T-helper 17 cell (primary cell): ENCODE measurements around the gene TAOK3. TPM values are rescaled to one million over a fixed set of nuclear protein-coding genes. Genes with fewer than 3 reads are reported as not detected.
A peak's percentile ranks its signal among the peaks of the same experiment; 100 is the strongest.

Source experiments
- ATAC-seq: fragments of 150-1000 bp; cut with Tn5 transposase; 2 replicates; pipeline ENCODE4 v1.10.0; 2021; ENCODE audit warnings: mild to moderate bottlenecking, moderate library complexity
- DNase-seq, 3 donors: peaks; one replicate each; pipeline versions ENCODE4 v3.0.0 to v3.0.0-alpha.2; 2020 to 2021
- H3K9me3 ChIP-seq: one replicate; pipeline ENCODE4 v1.7.0; 2013; ENCODE audit warnings: low read length, mild to moderate bottlenecking; ENCODE audit not compliant: control insufficient read depth, poor library complexity, severe bottlenecking
- H3K27ac Mint-ChIP-seq: one replicate; pipeline ENCODE4 v1.8.0; 2022; ENCODE audit warnings: mild to moderate bottlenecking, moderate library complexity, mixed read lengths
- H3K27me3 Mint-ChIP-seq: one replicate; pipeline ENCODE4 v1.8.0; 2022; ENCODE audit warnings: mixed read lengths
- H3K36me3 Mint-ChIP-seq: one replicate; pipeline ENCODE4 v1.8.0; 2022; ENCODE audit warnings: low read depth, mixed read lengths
- H3K4me1 Mint-ChIP-seq: one replicate; pipeline ENCODE4 v1.8.0; 2022; ENCODE audit warnings: mild to moderate bottlenecking, mixed read lengths
- H3K4me3 Mint-ChIP-seq: one replicate; pipeline ENCODE4 v1.8.0; 2022; ENCODE audit warnings: mild to moderate bottlenecking, moderate library complexity, mixed read lengths
- total RNA-seq, 4 donors: library from RNA in 2 of 4; stranded (reverse) in 2 of 4; gene quantifications; one replicate each; pipeline ENCODE4 v1.2.3 and lab custom pipeline; 2022 to 2026

TAOK3 gene
- total RNA-seq, 2 donors from 2014 or later: 77.8 to 82.2 TPM

DNA sequence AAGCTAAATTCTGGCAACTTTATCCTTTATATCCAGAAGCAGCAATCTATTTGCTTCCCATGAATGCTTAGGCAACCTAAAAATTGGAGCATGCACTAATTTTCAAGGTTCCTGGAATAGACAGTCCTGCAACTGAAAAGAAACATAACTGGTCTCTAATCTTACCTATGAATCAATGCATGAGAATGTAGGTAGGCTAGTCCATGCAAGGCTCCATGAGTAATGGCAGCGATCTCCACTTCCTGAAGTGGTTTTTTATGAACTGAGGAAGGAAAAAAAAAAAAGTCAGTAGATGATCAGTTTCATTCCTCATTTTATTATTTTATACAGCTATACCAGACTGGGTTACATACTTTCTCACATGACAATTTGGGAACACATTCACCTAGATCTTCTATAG, 134.8 kb downstream of the TAOK3 start:
- H3K27me3 Mint-ChIP-seq: no peaks in the 10 kb centered on the region
- H3K4me3 Mint-ChIP-seq: no peak overlapping the region
- no peaks in the 10 kb centered on the region for H3K4me1 Mint-ChIP-seq
- peak overlapping the region; percentile 79 for H3K27ac Mint-ChIP-seq
- peaks cover 10% of the 10 kb centered on the region for H3K36me3 Mint-ChIP-seq
- ATAC-seq (no peak), DNase-seq (no peak)
- no peaks in the 10 kb centered on the region for H3K9me3 ChIP-seq

DNA sequence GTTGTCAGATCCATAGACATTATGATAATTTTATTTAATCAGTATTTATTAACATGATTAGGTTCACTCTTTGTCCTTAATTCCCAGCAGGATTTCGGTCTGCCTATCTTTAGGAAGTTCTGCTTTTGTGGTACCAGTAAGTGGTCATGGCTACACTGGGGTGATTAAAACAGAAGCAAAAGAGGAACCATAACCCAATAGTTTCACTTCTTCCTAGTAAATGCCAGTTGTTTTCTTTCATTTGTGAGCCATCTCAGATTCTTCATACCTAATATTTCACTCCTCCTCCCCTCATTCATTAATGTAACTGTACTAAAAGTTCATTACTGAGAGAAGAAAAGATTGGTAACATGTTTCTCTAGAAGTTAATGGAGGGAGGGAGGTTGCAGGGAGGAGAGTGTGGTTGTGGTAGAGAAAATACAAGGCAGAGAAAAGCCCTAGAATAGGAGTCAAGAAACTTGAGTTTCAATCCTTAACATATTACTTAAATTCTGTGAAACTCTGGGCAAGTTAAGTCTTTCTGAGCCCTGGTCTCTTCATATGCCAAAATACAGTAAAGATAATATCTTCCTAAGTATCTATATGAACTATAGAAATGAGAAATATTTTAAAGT, 135.5 kb downstream of the TAOK3 start:
- Mint-ChIP-seq H3K27me3 (no peaks in the 10 kb centered on the region), H3K4me1 (no peaks in the 10 kb centered on the region), H3K36me3 (peaks cover 10% of the 10 kb centered on the region), H3K4me3 (no peak overlapping the region), H3K27ac (no peak overlapping the region)
- ATAC-seq (no peak), DNase-seq (no peak)
- no peaks in the 10 kb centered on the region for H3K9me3 ChIP-seq

DNA sequence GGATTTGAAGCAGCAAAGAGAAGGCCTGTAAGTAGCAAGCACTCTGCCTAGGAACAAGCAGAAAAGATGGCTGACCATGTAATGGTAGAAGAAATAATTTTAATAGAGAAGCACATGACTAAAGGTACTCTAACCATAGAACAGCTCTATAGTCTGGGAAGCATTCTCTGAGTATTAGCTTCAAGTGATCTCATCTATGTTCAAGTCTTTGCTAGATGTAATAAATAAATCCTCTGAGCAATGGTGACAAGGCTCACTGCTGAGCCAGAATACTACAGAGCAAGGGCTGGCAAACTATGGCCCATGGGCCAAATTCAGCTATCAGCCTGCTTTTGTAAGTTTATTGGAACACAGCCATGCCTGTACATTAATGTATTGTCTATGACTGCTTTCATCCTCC, 152.0 kb downstream of the TAOK3 start:
- peaks cover 4% of the 10 kb centered on the region for H3K36me3 Mint-ChIP-seq
- ATAC-seq (no peak), DNase-seq (no peak)
- H3K27me3 Mint-ChIP-seq: no peaks in the 10 kb centered on the region
- peak overlapping the region; percentile 43 for H3K27ac Mint-ChIP-seq
- no peaks in the 10 kb centered on the region for H3K9me3 ChIP-seq
- no peaks in the 10 kb centered on the region for H3K4me1 Mint-ChIP-seq
- no peak overlapping the region for H3K4me3 Mint-ChIP-seq

DNA sequence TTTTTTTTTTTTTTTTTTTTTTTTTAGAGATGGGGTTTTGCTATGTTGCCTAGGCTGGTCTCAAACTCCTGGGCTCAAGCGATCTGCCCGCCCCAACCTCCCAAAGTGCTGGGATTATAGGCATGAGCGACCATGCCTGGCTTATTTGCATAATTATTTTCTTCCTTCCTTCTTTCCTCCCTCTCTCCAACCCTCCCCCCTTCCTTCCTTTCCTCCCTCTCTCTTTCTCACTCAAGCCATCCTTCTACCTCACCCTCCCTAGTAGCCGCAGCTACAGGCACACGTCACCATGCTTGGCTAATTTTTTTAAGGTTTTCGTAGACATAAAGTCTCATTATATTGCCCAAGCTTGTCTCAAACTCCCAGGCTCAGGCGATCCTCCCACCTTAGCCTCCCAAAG, 152.9 kb downstream of the TAOK3 start:
- Mint-ChIP-seq H3K27me3 (no peaks in the 10 kb centered on the region), H3K4me1 (no peaks in the 10 kb centered on the region), H3K27ac (no peak overlapping the region), H3K36me3 (peaks cover 4% of the 10 kb centered on the region), H3K4me3 (peak overlapping the region; percentile 76)
- H3K9me3 ChIP-seq: no peaks in the 10 kb centered on the region
- DNase-seq (no peak), ATAC-seq (no peak)

DNA sequence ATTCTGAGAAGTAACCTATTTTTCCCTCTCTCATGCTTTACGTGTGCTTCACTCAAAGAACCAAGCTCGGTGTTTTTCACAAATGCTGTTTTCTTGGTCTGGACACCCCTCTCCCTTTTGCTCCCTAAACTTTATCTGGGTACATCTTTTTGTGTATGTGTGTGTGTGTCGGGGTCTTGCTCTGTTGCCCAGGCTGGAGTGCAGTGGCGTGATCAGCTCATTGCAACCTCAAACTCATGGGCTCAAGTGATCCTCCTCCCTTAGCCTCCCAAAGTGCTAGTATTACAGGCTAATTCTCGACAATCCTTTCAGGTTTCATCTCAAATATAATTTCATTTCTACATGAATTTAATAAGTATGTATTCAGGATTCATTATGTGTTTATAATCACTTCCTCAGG, 153.6 kb downstream of the TAOK3 start:
- Mint-ChIP-seq H3K27me3 (no peaks in the 10 kb centered on the region), H3K4me3 (no peak overlapping the region), H3K4me1 (no peaks in the 10 kb centered on the region), H3K27ac (no peak overlapping the region), H3K36me3 (peaks cover 4% of the 10 kb centered on the region)
- no peak for DNase-seq
- ATAC-seq: no peak
- no peaks in the 10 kb centered on the region for H3K9me3 ChIP-seq

DNA sequence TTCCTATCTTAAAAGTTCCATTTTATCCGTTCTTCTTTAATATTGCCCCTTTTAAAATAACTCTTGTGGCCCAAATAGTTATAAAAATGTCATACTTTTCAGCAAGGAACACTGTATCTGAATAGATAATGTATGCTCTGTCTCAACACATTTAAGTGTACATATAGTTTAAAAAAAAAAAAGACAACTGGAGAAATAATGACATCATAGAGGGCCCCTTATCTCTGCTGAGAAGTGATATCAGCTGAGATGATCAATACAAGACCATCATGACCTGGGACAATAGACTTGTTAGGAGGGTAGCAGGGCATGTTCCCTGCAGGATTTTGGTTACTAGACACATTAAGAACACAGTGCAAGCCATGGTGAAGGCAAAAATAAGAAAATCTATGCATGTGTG, 159.3 kb downstream of the TAOK3 start:
- Mint-ChIP-seq H3K4me3 (no peak overlapping the region), H3K4me1 (no peaks in the 10 kb centered on the region), H3K36me3 (peaks cover 7% of the 10 kb centered on the region), H3K27ac (no peak overlapping the region), H3K27me3 (no peaks in the 10 kb centered on the region)
- no peaks in the 10 kb centered on the region for H3K9me3 ChIP-seq
- DNase-seq: no peak
- ATAC-seq: no peak

DNA sequence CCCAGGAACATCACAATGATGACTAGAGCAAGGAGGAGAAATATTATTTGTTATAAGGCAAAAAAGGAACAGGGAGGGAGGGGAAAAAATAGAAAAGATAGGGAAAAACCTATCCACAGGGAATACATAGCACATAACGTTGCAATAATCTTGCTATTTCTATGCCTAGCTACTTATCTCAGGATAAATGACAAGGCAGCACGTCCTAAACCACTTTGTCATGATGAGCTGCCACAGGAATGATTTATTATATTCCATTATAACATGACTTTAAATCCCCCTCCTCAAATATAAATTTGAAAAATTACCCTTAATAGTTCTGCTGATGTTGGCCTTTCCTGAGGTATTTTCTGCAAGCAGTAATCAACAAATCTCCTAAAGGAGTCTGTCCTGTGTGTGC, 160.1 kb downstream of the TAOK3 start:
- no peak overlapping the region for H3K27ac Mint-ChIP-seq
- no peaks in the 10 kb centered on the region for H3K4me1 Mint-ChIP-seq
- H3K27me3 Mint-ChIP-seq: no peaks in the 10 kb centered on the region
- no peak for DNase-seq
- peaks cover 7% of the 10 kb centered on the region for H3K36me3 Mint-ChIP-seq
- no peaks in the 10 kb centered on the region for H3K9me3 ChIP-seq
- no peak for ATAC-seq
- H3K4me3 Mint-ChIP-seq: no peak overlapping the region

DNA sequence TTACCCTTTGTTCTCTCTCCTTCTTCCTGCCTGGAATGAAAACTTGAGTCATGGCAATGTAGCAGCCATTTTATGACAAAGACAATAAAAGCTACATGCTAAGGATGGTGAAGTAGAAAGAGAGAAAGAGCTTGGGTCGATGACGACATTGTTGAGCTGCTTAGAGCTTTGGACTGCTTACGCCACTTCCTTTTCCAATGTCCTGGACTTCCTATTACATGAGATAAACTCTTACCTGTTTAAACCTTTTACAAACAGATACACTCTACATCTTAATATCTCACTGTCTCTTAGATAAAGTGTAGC, 166.6 kb downstream of the TAOK3 start:
- no peak for ATAC-seq
- H3K36me3 Mint-ChIP-seq: no peaks in the 10 kb centered on the region
- H3K27ac Mint-ChIP-seq: peak overlapping the region; percentile 69

DNA sequence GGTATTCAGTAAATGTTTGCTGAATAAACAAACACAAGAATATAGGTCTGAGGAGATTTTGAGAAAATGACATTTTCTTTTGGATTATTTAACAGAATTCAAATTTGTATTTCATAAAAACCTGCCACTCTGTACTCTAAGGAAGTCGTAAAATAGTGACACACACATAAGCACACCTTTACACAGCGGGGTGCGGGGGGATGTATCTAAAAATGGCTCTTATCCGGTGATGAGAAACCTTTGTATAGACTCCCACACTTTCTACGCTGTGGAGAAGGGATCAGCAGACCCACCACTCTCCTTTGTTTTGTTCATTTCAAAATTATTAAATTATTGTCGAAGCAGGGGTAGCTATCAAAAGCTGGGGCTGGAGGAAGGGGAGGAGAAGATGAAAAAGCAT, 178.7 kb downstream of the TAOK3 start:
- no peaks in the 10 kb centered on the region for H3K9me3 ChIP-seq
- H3K27me3 Mint-ChIP-seq: no peaks in the 10 kb centered on the region
- H3K4me1 Mint-ChIP-seq: no peaks in the 10 kb centered on the region
- DNase-seq (no peak), ATAC-seq (no peak)
- no peak overlapping the region for H3K27ac Mint-ChIP-seq
- no peak overlapping the region for H3K4me3 Mint-ChIP-seq
- peaks cover 4% of the 10 kb centered on the region for H3K36me3 Mint-ChIP-seq

More for the DNA sequence above, 166.6 kb downstream of the TAOK3 start:
- DNase-seq: no peak
- Mint-ChIP-seq H3K27me3 (no peaks in the 10 kb centered on the region), H3K4me3 (no peak overlapping the region), H3K4me1 (peaks cover 3% of the 10 kb centered on the region)
- no peaks in the 10 kb centered on the region for H3K9me3 ChIP-seq

DNA sequence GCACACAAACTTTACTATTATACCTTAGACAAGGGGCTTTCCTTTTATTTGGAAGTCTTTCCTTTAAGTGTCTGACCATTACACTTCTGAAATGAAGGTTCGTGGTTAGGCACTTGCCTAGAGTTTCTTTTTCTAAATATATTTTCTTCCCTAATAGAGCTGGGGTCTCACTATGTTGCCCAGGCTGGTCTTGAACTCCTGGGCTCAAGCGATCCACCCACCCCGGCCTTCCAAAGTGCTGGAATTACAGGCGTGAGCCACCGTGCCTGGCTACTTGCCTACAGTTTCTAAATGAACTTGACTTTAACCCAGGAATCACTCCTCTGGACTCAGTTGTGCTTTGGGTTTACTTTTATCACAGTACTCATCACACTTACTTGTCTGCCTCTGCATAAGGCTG, 179.2 kb downstream of the TAOK3 start:
- H3K9me3 ChIP-seq: no peaks in the 10 kb centered on the region
- H3K27ac Mint-ChIP-seq: no peak overlapping the region
- no peaks in the 10 kb centered on the region for H3K27me3 Mint-ChIP-seq
- H3K4me3 Mint-ChIP-seq: no peak overlapping the region
- no peak for ATAC-seq
- H3K4me1 Mint-ChIP-seq: no peaks in the 10 kb centered on the region
- DNase-seq: no peak
- H3K36me3 Mint-ChIP-seq: peaks cover 4% of the 10 kb centered on the region

DNA sequence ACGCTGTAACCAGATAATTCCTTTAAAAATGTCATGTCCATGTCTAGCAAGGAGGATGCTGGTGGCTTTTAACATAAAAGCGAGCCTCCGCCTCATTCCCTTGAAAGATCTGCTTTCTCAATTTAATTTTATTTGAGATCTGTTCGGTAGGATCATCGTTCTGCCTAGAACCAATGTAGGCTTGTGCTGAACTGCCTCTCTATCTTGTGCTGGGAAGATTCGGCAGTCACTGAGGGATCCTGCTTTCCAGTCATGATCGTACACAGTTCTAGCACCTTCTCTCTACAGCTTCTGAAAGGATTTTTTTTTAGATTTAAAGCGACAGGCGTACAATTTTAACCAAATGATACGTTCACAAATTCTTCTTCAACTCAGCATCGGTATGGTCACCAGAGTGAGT, 182.4 kb downstream of the TAOK3 start:
- no peak for DNase-seq
- ATAC-seq: no peak
- no peaks in the 10 kb centered on the region for H3K36me3 Mint-ChIP-seq
- H3K4me1 Mint-ChIP-seq: peaks cover 4% of the 10 kb centered on the region
- H3K27ac Mint-ChIP-seq: no peak overlapping the region
- no peaks in the 10 kb centered on the region for H3K27me3 Mint-ChIP-seq
- no peak overlapping the region for H3K4me3 Mint-ChIP-seq
- no peaks in the 10 kb centered on the region for H3K9me3 ChIP-seq

DNA sequence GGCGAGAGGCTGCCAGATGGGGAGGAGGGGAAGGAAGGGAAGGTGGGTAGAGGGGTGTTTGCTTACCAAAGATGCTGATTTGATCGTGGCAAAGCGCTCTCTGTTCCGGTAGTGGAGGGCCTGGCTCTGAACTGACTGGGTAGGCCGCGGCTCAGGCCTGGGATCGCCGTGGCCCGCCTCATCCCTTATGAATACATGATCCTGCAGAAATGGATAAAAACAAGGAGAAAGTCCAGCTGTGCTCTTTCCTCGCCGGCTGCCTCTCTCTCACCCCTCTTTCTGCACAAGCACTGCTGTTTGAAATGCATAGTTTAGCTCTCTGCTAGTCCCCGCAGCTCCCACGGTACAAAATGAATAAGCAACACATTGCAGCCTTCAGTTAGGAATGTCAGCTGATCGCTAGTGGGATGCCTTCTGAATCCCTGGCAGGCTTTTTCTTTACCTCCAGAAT, 182.9 kb downstream of the TAOK3 start:
- no peaks in the 10 kb centered on the region for H3K9me3 ChIP-seq
- H3K27me3 Mint-ChIP-seq: no peaks in the 10 kb centered on the region
- H3K4me3 Mint-ChIP-seq: no peak overlapping the region
- H3K27ac Mint-ChIP-seq: no peak overlapping the region
- DNase-seq (no peak), ATAC-seq (no peak)
- H3K36me3 Mint-ChIP-seq: no peaks in the 10 kb centered on the region
- peaks cover 4% of the 10 kb centered on the region for H3K4me1 Mint-ChIP-seq

DNA sequence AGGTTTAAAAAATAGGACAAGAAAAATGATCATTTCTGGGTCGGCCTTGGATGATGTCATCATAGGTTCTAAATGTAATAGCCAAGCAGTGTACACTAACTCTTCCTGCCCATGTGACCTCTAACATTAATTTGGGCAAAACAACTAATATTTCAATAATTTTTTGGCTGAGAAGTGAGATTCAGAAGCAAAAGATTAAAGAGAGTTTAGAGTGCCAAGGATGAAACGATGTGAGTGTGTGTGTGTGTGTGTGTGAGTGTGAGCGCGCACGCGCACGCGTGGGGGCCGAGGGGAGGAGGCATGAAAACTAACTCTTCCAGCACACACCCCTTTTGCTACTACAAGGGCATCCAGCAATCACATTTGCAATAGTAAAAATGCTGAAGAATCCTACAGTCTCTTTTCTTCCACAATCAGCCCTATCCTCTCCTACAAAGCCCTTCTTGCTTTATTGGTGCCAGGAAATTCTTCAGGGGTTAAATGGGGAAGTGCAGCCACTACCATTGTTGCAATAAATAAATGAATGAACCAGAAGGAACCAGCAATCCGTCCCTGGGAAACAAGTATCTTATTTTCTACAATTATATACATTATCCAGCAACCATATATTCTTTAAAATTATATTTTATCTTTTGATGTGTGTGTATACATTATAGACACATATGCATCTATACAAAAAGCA, 183.9 kb downstream of the TAOK3 start:
- Mint-ChIP-seq H3K4me3 (no peak overlapping the region), H3K27ac (no peak overlapping the region), H3K4me1 (peaks cover 4% of the 10 kb centered on the region), H3K27me3 (no peaks in the 10 kb centered on the region), H3K36me3 (no peaks in the 10 kb centered on the region)
- no peaks in the 10 kb centered on the region for H3K9me3 ChIP-seq
- no peak for ATAC-seq
- DNase-seq: no peak

DNA sequence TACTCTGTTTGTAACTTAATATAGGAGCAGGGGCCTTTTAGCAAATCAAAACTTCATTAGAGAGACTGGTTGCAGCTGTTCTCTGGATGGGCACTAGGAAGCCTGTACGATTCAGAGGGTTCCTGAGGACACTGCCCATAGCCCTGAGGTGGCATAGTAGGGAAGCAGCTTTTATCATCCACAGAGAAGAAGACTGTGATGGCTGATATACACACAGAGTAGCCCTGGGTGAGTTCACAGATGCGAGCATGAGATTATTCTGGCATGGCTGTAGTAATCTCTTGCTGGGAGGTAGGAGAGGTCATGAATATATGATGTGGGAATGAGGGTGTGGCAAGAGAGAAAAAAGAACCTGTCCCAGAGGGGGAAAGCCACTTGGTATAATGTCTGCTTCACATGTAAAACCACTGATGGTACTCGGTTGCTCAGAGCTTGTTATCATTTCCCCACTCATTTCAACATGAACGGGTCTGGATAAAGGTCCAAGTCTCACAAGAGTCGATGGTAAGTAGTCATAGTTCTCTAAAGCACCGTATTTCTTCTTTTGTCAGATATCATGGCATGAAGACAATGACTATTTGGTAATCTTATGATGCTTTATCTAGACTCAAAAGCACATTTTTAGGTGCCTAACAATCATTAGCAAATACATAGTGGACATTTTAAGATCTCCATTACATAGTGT, 184.8 kb downstream of the TAOK3 start:
- H3K9me3 ChIP-seq: no peaks in the 10 kb centered on the region
- ATAC-seq (no peak), DNase-seq (no peak)
- Mint-ChIP-seq H3K4me3 (no peak overlapping the region), H3K27me3 (no peaks in the 10 kb centered on the region), H3K36me3 (no peaks in the 10 kb centered on the region), H3K4me1 (peaks cover 5% of the 10 kb centered on the region), H3K27ac (peak overlapping the region; percentile 32)
